T-helper 1 cell treated with Interleukin-12 subunit alpha and Interleukin-12 subunit beta and Interleukin-4 antibody, amounts not matched to agents 30 ng/mL and 1 ng/mL, for 36 hours (primary cell): ENCODE data around the gene LCP2. TPM values are rescaled to one million over a fixed set of nuclear protein-coding genes. Genes with fewer than 3 reads are reported as not detected.

Experiments used
- intact Hi-C: fragments of 100-400 bp; cut with micrococcal nuclease; formaldehyde crosslinking; loops from one replicate; pipeline ENCODE4 v1.15.1; 2024
- total RNA-seq: library from RNA; stranded (reverse); gene quantifications from 2 replicates; pipeline ENCODE4 v1.2.3, GENCODE V29; 2022

Gene LCP2
- total RNA-seq, 1 donor from 2014 or later: 467 TPM

DNA sequence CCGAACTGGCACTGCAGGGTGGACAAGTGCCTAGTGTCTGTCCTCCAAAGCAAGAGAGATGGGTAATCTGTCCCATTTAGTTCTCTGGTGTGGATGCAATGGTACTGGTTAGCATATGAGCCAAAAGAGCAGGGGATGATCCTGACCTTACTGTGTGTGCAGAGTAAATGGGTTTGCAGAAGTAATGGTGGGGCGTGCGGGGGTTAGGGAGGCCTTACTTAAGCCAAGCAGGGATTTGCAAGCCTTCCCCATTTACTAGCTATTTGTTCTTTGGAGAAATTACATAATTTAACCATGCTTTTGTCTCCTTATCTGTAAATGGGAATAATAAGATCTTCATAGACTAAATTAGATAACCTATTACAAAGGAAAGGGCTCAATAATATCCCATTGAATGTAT, 19.9 kb upstream of the LCP2 start:
- intact Hi-C loops: no loop called here

DNA sequence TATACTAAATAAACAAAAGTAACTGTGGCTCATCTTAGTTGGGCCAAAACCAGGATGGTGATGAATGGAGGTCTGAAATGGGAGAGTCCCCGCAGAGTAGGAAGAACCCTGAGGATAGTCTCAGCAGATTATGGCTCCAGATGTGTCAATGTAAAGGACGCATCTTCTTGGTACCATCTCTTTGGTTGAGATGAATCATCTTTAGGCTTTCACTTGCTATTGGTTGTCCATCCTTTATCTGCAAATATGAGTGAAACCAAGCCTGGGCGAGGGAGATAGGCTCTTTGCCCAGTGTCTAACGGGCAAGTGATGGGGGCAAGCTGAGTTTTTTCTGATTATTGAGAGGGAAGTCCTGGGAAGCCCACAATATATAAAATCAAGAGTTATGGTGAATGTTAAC, 19.4 kb upstream of the LCP2 start:
- intact Hi-C loops: no loop called here

- intact Hi-C loops: no loop called here
Observed at GRCh38 chr5:170315154-170315553, 17.6 kb upstream of the LCP2 start.

DNA sequence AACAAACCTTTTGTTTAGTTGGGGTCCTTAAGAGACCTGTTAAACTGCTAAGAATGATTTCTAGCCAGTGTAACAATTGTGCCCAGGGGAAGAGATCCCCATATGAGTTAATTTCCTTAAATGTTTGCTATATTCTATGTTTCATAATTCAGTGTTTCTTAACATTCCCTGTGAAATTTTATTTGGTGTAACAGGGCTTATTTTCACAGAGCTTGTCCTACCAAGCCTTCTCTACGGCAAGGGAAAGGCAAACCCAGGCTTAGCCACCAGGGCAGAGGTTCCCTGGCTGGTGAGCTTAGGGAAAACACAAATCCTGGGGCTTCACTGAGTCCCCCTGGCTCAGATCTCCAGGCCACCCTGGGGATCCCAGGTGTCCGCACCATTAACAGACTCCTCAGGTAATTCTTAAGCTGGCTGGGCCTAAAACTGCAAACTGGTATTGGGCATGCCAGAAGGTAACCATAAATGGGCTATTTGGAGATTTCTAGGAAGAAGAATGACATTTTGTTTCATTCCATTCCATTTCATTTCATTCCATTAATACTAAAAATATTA, 17.0 kb upstream of the LCP2 start:
- intact Hi-C loops: no loop called here

DNA sequence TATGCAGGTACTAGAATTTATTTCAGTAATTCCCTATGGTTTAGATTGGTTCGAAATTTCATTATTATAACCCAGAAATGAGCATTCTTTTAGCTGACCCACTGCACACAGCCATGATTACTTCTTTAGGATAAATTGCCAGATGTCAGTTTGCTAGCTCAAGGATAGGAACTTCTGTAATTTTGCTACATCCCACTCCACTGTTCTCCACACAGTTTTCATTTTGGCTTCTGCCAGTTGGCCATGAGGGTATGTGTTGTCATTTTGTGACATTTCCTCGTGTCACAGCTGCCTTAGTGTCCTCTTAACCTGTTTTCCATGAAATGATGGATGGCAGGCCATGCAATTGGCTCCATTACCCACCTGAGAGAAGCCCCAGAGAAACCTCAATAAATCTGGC, 16.2 kb upstream of the LCP2 start:
- intact Hi-C loops: loop anchor here (1.0 kb wide), 4 partner anchors 11 to 36 kb away; partner anchors contain the start of gene LCP2

GRCh38 chr5:170313344-170313743, 15.8 kb upstream of the LCP2 start:
- intact Hi-C loops: loop anchor here (1.0 kb wide), 4 partner anchors 10 to 35 kb away; partner anchors contain the start of gene LCP2

GRCh38 chr5:170312666-170313065, 15.1 kb upstream of the LCP2 start:
- intact Hi-C loops: loop anchor here (1.0 kb wide), 4 partner anchors 9 to 34 kb away; partner anchors contain the start of gene LCP2

DNA sequence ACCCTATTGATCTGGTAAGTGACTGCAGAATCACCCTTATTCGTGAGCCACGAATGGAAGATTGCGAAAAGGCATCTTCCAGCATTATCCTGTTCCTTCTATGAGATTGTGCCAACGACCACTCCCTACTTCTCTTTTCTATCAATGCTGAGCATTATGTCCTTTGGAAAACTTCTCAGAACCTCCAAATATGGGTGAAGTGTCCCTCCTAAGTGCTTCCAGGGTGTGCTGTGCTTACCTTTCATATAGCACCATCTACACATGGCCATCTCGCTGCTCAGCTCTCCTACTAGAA, 14.7 kb upstream of the LCP2 start:
- intact Hi-C loops: no loop called here

DNA sequence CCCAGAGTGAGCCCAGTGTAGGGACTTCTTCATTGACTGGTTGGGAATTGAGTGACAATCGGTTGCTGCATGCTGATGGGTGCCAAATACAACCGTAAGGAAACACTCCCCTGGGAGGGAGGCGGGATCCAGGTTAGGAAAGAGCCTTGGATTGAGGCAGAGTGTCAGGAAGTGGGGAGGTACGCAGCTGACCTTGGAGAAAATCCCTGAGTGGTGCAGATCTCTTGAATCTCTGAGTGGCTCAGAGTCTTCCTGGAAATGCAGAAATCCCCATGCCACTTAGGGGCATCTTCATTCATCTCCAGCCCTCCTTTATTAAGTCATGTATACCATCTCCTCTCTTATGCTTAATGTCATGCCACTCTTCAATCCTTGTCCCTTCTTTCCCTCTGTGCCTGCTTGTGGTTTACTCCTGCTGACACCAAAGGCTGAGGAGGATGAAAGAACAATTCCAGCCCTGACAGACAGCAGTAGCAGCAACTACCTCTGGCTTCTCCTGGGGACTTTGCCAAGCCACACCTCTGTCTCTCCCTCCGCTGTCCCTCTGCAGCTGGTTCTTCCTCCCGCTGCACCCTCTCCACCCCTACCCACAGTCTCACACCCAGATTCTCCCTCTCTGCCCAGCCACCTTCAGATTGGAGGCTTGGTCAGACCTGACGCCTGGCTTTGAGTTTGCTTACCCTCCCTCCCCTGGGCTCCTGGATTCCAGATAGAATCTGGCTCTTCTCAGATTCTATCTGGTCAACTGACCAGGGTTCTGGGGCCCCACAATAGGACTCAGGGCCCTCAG, 14.1 kb upstream of the LCP2 start:
- intact Hi-C loops: no loop called here

- intact Hi-C loops: no loop called here
Observed at GRCh38 chr5:170310256-170310926, 12.8 kb upstream of the LCP2 start.

GRCh38 chr5:170308686-170309085, 11.1 kb upstream of the LCP2 start:
- intact Hi-C loops: loop anchor here (10.0 kb wide), 1 partner anchor 1696 kb away; the partner anchor contains the start of gene FBXW11

DNA sequence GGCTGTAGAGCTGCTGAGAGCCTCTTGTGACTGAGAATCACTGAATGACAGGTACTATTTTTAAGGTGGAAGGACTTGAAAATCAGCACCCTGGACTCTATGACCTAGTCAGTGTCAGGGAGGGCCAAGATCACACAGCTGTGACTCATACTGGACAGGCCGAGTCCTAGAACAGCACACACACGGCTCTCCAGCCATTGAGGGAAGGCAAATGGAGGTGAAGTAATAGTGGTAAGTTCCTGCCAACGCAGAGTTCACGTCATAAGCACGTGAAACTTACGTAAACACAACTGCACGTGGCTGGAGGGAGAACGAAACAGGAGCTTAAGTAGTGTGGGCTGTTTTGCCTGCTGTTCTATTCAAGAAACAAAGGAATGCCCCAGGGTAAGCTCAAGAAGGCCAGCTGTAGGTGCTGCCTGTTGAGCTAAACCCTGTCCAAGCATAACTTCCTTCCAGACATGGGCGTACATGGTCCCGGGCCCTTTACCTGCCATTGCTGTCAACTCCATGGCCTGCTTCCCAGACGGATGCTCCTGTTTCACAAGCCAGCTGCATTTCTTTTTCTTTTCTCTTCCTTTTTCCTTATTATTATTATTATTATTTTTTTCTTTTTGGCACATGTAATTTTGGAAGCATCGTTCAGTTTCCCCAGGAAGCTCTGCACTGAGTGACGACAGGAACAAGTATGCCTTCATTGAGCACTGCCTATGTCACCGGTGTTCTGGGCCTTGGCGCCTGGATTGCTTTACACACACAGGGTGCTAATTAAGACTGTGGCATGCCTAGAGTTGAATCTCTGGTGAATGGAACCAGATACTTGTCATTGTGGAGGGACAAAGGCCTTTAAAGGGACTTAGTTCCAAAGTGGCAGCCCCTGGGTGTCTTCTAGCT, 10.2 kb upstream of the LCP2 start:
- intact Hi-C loops: loop anchor here (10.0 kb wide), 1 partner anchor 1697 kb away; the partner anchor contains the start of gene FBXW11

- intact Hi-C loops: loop anchor here (10.0 kb wide), 1 partner anchor 1698 kb away; the partner anchor contains the start of gene FBXW11
Observed at GRCh38 chr5:170306381-170306831, 8.8 kb upstream of the LCP2 start.

DNA sequence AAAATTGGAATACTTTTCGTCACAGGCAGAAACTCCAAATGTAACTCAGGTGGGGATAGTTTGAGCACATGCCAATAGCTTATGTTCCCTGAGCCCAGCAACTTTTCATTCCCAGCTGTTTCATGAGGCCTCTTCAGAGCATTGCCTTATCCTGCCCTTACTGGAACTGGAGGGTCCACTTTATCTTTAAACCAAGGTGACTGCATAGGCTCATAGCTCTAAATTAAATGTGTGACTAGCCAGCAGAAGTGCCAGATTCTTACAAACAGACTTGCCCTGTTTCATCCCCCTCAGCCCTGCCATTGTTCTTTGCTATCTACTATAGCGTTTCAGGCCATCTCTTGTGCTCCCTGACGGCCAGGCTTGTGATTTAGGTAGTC, 8.1 kb upstream of the LCP2 start:
- intact Hi-C loops: loop anchor here (10.0 kb wide), 1 partner anchor 1699 kb away; the partner anchor contains the start of gene FBXW11

DNA sequence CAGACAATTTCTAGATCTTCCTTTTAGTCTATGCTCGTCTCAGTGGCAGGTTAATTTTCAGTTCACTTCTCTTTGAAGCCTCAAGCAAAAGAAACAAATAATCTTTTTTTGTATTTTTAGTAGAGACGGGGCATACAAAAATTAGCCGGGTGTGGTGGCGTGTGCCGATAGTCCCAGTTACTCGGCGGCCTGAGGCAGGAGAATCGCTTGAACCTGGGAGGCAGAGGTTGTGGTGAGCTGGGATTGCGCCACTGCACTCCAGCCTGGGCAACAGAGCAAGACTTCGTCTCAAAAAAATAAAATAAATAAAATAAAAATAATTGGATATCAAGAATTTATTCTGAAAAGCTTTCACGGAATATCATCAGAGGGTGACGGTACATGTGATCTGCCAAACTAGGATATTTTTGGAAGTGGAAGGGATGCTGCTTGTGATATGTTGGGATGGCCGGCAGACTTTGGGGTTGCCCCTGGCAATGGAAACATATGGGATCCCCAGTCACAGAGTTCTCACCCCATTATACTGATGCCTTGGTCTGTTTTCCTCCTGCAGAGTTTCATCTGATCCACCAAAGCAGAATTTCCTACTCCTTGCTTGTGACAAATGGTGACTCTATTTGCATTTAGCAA, 7.6 kb upstream of the LCP2 start:
- intact Hi-C loops: loop anchor here (10.0 kb wide), 1 partner anchor 1700 kb away; the partner anchor contains the start of gene FBXW11

DNA sequence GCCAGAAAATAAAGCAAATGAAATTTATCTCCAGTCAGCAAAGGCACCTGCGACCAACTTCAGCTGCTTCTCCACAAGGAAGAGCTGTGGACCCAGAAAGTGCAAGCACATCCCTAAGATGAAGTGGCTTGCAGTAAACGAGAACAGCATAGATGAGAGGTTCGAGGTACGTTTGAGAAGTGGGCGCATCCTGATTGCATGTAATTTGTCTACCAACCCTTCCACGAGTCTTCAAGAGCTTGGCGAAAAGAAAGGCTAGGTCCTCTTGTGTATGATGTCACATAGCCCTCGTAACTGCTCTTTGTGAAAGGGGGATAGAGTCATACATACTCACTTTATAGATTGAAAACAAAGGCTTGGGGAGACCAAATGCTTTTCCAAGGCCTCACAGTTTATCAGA, 6.0 kb upstream of the LCP2 start:
- intact Hi-C loops: loop anchor here (1.0 to 10.0 kb wide), 6 partner anchors 10 to 1701 kb away; partner anchors contain the start of gene FBXW11

- intact Hi-C loops: loop anchor here (1.0 to 10.0 kb wide), 6 partner anchors 10 to 1702 kb away; partner anchors contain the start of gene FBXW11
Observed at GRCh38 chr5:170302653-170303501, 5.3 kb upstream of the LCP2 start.

DNA sequence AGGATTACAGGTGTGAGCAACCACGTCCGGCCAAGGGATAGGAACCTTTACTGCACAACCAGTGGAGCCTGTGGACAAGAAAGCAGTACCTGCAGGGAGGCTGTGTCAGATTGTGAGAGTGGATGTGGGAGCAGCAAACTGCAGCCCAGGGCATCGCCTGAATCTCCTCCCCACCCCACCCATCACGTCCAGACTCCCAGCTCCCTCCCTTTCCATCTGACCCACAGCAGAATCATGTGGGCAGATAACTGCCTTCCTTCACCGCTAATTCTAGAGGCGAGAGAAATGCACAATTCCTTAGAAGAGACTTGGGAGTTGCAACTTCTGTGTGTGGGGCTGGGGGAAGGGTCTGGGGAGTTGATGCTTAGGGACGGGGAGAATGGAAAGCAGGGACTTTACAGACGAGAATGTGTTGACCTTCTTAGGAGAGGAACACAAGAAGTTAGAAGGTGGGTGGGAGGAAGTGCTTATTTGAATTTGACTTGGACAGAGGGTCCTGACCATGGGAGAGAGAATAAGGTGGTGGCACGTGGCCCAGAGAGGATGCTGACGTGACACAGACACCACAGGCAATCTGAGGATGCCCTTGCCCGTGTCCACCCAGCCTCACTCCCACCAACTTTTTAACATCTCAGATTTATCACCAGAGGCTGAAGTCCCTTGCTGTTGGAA, 4.5 kb upstream of the LCP2 start:
- intact Hi-C loops: loop anchor here (10.0 kb wide), 1 partner anchor 1703 kb away; the partner anchor contains the start of gene FBXW11

GRCh38 chr5:170301149-170301548, 3.6 kb upstream of the LCP2 start:
- intact Hi-C loops: loop anchor here (10.0 kb wide), 1 partner anchor 1704 kb away; the partner anchor contains the start of gene FBXW11
